HUES64 (cell line): ENCODE data around the gene CDC14A.
"Not testable (repeated sequence)": the region's sequence is repeated elsewhere in the genome, so short reads cannot be mapped to it uniquely, and the experiment has no call there.

Source experiments
- H3K27ac ChIP-seq: 2 replicates; pipeline ENCODE4 v1.7.0; 2013; ENCODE audit warnings: low read depth, low read length, inconsistent platforms
- H3K27me3 ChIP-seq: 2 replicates; pipeline ENCODE4 v1.6.1; 2013; ENCODE audit warnings: mild to moderate bottlenecking, low read length; ENCODE audit not compliant: insufficient read depth
- H3K36me3 ChIP-seq: 2 replicates; pipeline ENCODE4 v1.6.1; 2013; ENCODE audit warnings: mild to moderate bottlenecking, low read length; ENCODE audit not compliant: insufficient read depth
- H3K4me1 ChIP-seq: 2 replicates; pipeline ENCODE4 v1.6.1; 2013; ENCODE audit warnings: mild to moderate bottlenecking, low read length, moderate library complexity; ENCODE audit not compliant: insufficient read depth
- H3K4me3 ChIP-seq: 2 replicates; pipeline ENCODE4 v1.5.1; 2013; ENCODE audit warnings: mild to moderate bottlenecking, low read length, moderate library complexity
- H3K9ac ChIP-seq: 2 replicates; pipeline ENCODE4 v1.6.1; 2013; ENCODE audit warnings: mild to moderate bottlenecking, low read depth, low read length
- H3K9me3 ChIP-seq: 2 replicates; pipeline ENCODE4 v1.6.1; 2013; ENCODE audit warnings: low read depth, low read length; ENCODE audit not compliant: insufficient read depth
- WGBS: fragments of 150-250, 120-280 bp; methylation state at CpG from one replicate; pipeline ENCODE4 v1.1.7; 2013; ENCODE audit warnings: missing lambda C conversion rate; 5-methylcytosine and 5-hydroxymethylcytosine counted together

The CDC14A gene

GRCh38 chr1:100369339-100369738, 17.0 kb downstream of the CDC14A start:
- H3K27me3 ChIP-seq, H3K36me3 ChIP-seq, H3K9ac ChIP-seq, H3K9me3 ChIP-seq, H3K4me1 ChIP-seq, H3K4me3 ChIP-seq, H3K27ac ChIP-seq: not testable (repeated sequence)
- 96% methylated on average over 4 of the region's 4 CpGs for WGBS

- 97% methylated on average over 3 of the region's 5 CpGs for WGBS
- not testable (repeated sequence) for H3K4me1 ChIP-seq, H3K9me3 ChIP-seq, H3K9ac ChIP-seq, H3K27ac ChIP-seq, H3K27me3 ChIP-seq, H3K4me3 ChIP-seq
- H3K36me3 ChIP-seq: peaks cover 10% of the 10 kb centered on the region; the same call in 1 of the 2 replicates
Observed at GRCh38 chr1:100373953-100374352, 21.6 kb downstream of the CDC14A start.

GRCh38 chr1:100376890-100377289, 24.6 kb downstream of the CDC14A start:
- not testable (repeated sequence) for H3K4me1 ChIP-seq, H3K9ac ChIP-seq, H3K27ac ChIP-seq, H3K27me3 ChIP-seq, H3K4me3 ChIP-seq, H3K9me3 ChIP-seq
- WGBS: 95% methylated on average over 6 of the region's 6 CpGs
- H3K36me3 ChIP-seq: peaks cover 10% of the 10 kb centered on the region; the same call in 1 of the 2 replicates

GRCh38 chr1:100377590-100378361, 25.5 kb downstream of the CDC14A start:
- Histone ChIP-seq H3K27me3 (no peaks in the 10 kb centered on the region), H3K4me3 (no peak overlapping the region), H3K9me3 (no peaks in the 10 kb centered on the region), H3K4me1 (no peaks in the 10 kb centered on the region), H3K9ac (no peak overlapping the region), H3K36me3 (peaks cover 10% of the 10 kb centered on the region; the same call in 1 of the 2 replicates), H3K27ac (no peak overlapping the region)

GRCh38 chr1:100378956-100379355, 26.6 kb downstream of the CDC14A start:
- no peaks in the 10 kb centered on the region for H3K27me3 ChIP-seq
- H3K9ac ChIP-seq: no peak overlapping the region
- H3K4me1 ChIP-seq: no peaks in the 10 kb centered on the region
- peaks cover 13% of the 10 kb centered on the region; the same call in 1 of the 2 replicates for H3K36me3 ChIP-seq
- H3K4me3 ChIP-seq: no peak overlapping the region
- H3K27ac ChIP-seq: no peak overlapping the region
- WGBS: 89% methylated on average over 2 of the region's 2 CpGs
- no peaks in the 10 kb centered on the region for H3K9me3 ChIP-seq

- WGBS: 89% methylated on average over 1 of the region's 1 CpG
- no peaks in the 10 kb centered on the region for H3K9me3 ChIP-seq
- H3K4me1 ChIP-seq: no peaks in the 10 kb centered on the region
- H3K27me3 ChIP-seq: no peaks in the 10 kb centered on the region
- H3K27ac ChIP-seq: no peak overlapping the region
- H3K9ac ChIP-seq: no peak overlapping the region
- no peak overlapping the region for H3K4me3 ChIP-seq
- H3K36me3 ChIP-seq: peaks cover 12% of the 10 kb centered on the region; the same call in 1 of the 2 replicates
Observed at GRCh38 chr1:100380635-100381034, 28.3 kb downstream of the CDC14A start.

GRCh38 chr1:100382657-100383056, 30.4 kb downstream of the CDC14A start:
- no peak overlapping the region for H3K9ac ChIP-seq
- peaks cover 9% of the 10 kb centered on the region; the same call in 1 of the 2 replicates for H3K36me3 ChIP-seq
- H3K4me3 ChIP-seq: no peak overlapping the region
- no peaks in the 10 kb centered on the region for H3K9me3 ChIP-seq
- peaks cover 11% of the 10 kb centered on the region for H3K4me1 ChIP-seq
- no peak overlapping the region for H3K27ac ChIP-seq
- WGBS: 100% methylated on average over 1 of the region's 1 CpG
- H3K27me3 ChIP-seq: no peaks in the 10 kb centered on the region

GRCh38 chr1:100383743-100384405, 31.6 kb downstream of the CDC14A start:
- Histone ChIP-seq H3K9me3 (no peaks in the 10 kb centered on the region), H3K27me3 (no peaks in the 10 kb centered on the region), H3K36me3 (peaks cover 5% of the 10 kb centered on the region; the same call in 1 of the 2 replicates), H3K4me3 (no peak overlapping the region), H3K4me1 (peaks cover 19% of the 10 kb centered on the region), H3K9ac (no peak overlapping the region), H3K27ac (no peak overlapping the region)

- no peak overlapping the region for H3K9ac ChIP-seq
Observed at GRCh38 chr1:100387209-100387608, 34.9 kb downstream of the CDC14A start.

GRCh38 chr1:100387657-100388350, 35.5 kb downstream of the CDC14A start:
- peaks cover 12% of the 10 kb centered on the region for H3K36me3 ChIP-seq
- H3K9me3 ChIP-seq: no peaks in the 10 kb centered on the region
- peaks cover 19% of the 10 kb centered on the region for H3K4me1 ChIP-seq
- WGBS: 63% methylated on average over 2 of the region's 4 CpGs
- H3K9ac ChIP-seq: no peak overlapping the region
- no peaks in the 10 kb centered on the region for H3K27me3 ChIP-seq
- H3K27ac ChIP-seq: no peak overlapping the region
- H3K4me3 ChIP-seq: no peak overlapping the region

More at GRCh38 chr1:100387209-100387608, 34.9 kb downstream of the CDC14A start:
- 62% methylated on average over 5 of the region's 5 CpGs for WGBS
- no peak overlapping the region for H3K4me3 ChIP-seq
- H3K36me3 ChIP-seq: peaks cover 12% of the 10 kb centered on the region
- H3K4me1 ChIP-seq: peaks cover 19% of the 10 kb centered on the region
- H3K27ac ChIP-seq: no peak overlapping the region
- H3K9me3 ChIP-seq: no peaks in the 10 kb centered on the region
- no peaks in the 10 kb centered on the region for H3K27me3 ChIP-seq

GRCh38 chr1:100390531-100390930, 38.2 kb downstream of the CDC14A start:
- no peak overlapping the region for H3K9ac ChIP-seq
- WGBS: 100% methylated on average over 2 of the region's 2 CpGs
- H3K36me3 ChIP-seq: peaks cover 10% of the 10 kb centered on the region
- H3K4me1 ChIP-seq: peaks cover 19% of the 10 kb centered on the region
- H3K4me3 ChIP-seq: no peak overlapping the region
- no peak overlapping the region for H3K27ac ChIP-seq
- H3K9me3 ChIP-seq: no peaks in the 10 kb centered on the region
- H3K27me3 ChIP-seq: no peaks in the 10 kb centered on the region
